Lung microvascular endothelial cell (primary cell): Measurements from ENCODE around the gene CSGALNACT2. TPM values are rescaled to one million over a fixed set of nuclear protein-coding genes. Genes with fewer than 3 reads are reported as not detected.
A peak's percentile ranks its signal among the peaks of the same experiment; 100 is the strongest.

Source experiments
- DNase-seq, 2 donors: peaks; one replicate each; pipeline versions ENCODE4 v3.0.0 to v3.0.0-alpha.2; 2010; ENCODE audit warnings: low read depth in 2 of 2
- total RNA-seq: library from RNA; depleted of rRNA; stranded (reverse); fragments of >200 nt; gene quantifications from 2 replicates; pipeline ENCODE4 v1.2.1, GENCODE V29; 2014

The CSGALNACT2 gene
- total RNA-seq, 1 donor from 2014 or later = 9.1 TPM

GRCh38 chr10:43123361-43124093 is 14.7 kb upstream of the CSGALNACT2 start:
- no peak for DNase-seq

- no peak for DNase-seq
These were observed 14.1 kb upstream of the CSGALNACT2 start for GRCh38 chr10:43124094-43124521.

- no peak for DNase-seq
These were observed 13.5 kb upstream of the CSGALNACT2 start for GRCh38 chr10:43124574-43125273.

GRCh38 chr10:43125274-43125845 is 12.9 kb upstream of the CSGALNACT2 start:
- DNase-seq = no peak

- no peak for DNase-seq
These were observed 12.1 kb upstream of the CSGALNACT2 start for GRCh38 chr10:43125881-43126731.

GRCh38 chr10:43126759-43127424 is 11.4 kb upstream of the CSGALNACT2 start:
- DNase-seq = no peak

GRCh38 chr10:43127442-43127841 is 10.8 kb upstream of the CSGALNACT2 start:
- DNase-seq = no peak

- no peak for DNase-seq
These were observed 9.9 kb upstream of the CSGALNACT2 start for GRCh38 chr10:43128331-43128730.

GRCh38 chr10:43128958-43129706 is 9.1 kb upstream of the CSGALNACT2 start:
- DNase-seq = peak in 1 of 2 donors; percentile 77

GRCh38 chr10:43130770-43131171 is 7.5 kb upstream of the CSGALNACT2 start:
- DNase-seq = no peak

GRCh38 chr10:43131256-43131655 is 7.0 kb upstream of the CSGALNACT2 start:
- DNase-seq = no peak

- no peak for DNase-seq
These were observed 6.3 kb upstream of the CSGALNACT2 start for GRCh38 chr10:43131906-43132305.

GRCh38 chr10:43132867-43133787 is 5.1 kb upstream of the CSGALNACT2 start:
- DNase-seq = no peak

GRCh38 chr10:43134126-43134905 is 3.9 kb upstream of the CSGALNACT2 start:
- DNase-seq = no peak

- no peak for DNase-seq
These were observed 3.2 kb upstream of the CSGALNACT2 start for GRCh38 chr10:43135064-43135463.

GRCh38 chr10:43135656-43136055 is 2.6 kb upstream of the CSGALNACT2 start:
- DNase-seq = no peak

- no peak for DNase-seq
These were observed 1.8 kb upstream of the CSGALNACT2 start for GRCh38 chr10:43136432-43136831.

- no peak for DNase-seq
These were observed 1.1 kb upstream of the CSGALNACT2 start for GRCh38 chr10:43136995-43137716.
